HepG2 (cell line): Measurements from ENCODE around the gene PGGT1B. TPM values are rescaled to one million over a fixed set of nuclear protein-coding genes. Genes with fewer than 3 reads are reported as not detected.

Experiments used
- ATAC-seq: fragments of 200-7000 bp; cut with Tn5 transposase; 3 replicates; pipeline ENCODE4 v1.9.1; 2020; ENCODE audit warnings: mild to moderate bottlenecking, moderate library complexity
- BruUV-seq: library from RNA; stranded (reverse); fragments of 400-500 nt; replicated peaks from 2 replicates; lab custom pipeline; 2021; lab: Mats Ljungman, UMichigan
- CTCF ChIA-PET: fragments of 300-600 bp; formaldehyde crosslinking; extraction: SDS; loops from one replicate; lab custom pipeline; 2021; ENCODE audit warnings: low total read pairs, inconsistent platforms, low intra/inter-chr PET ratio; lab: Yijun Ruan, JAX
- POLR2A ChIA-PET: fragments of 350-600 bp; sonication (Branson Sonifier 250); formaldehyde crosslinking; loops from one replicate; lab custom pipeline; 2020; ENCODE audit warnings: antibody characterized with exemption, inconsistent platforms; lab: Yijun Ruan, JAX
- DNase-seq: peaks from one replicate; pipeline ENCODE4 v3.0.0-alpha.2; 2015; ENCODE audit warnings: low spot score
- FAIRE-seq: peaks from 3 replicates; lab custom pipeline; 2011; peaks lifted over from hg19 to GRCh38; lab: Jason Lieb, UNC
- H2AFZ ChIP-seq: one replicate; pipeline ENCODE4 v1.6.1; 2011; ENCODE audit warnings: low read length, inconsistent platforms
- H3K27ac ChIP-seq: fragments of 300-600 bp; 3 replicates; pipeline ENCODE4 v1.8.0; 2011; ENCODE audit warnings: mixed run types, mild to moderate bottlenecking, mixed read lengths, low read length, inconsistent platforms; ENCODE audit not compliant: insufficient read depth; ENCODE audit errors: extremely low read length
- H3K27me3 ChIP-seq, 2 experiments: fragments of 200-600 bp in 1 of 2; 2 replicates in 1 of 2; 3 replicates in 1 of 2; pipeline versions ENCODE4 v1.6.0 to v1.8.0; 2011; ENCODE audit warnings: low read length in 2 of 2, mild to moderate bottlenecking in 2 of 2, moderate library complexity in 2 of 2, inconsistent platforms in 1 of 2; ENCODE audit not compliant: insufficient read depth in 2 of 2, control insufficient read depth in 1 of 2
- H3K36me3 ChIP-seq, 2 experiments: fragments of 200-600 bp in 1 of 2; replicated peaks in 1 of 2; 2 replicates in 1 of 2; 3 replicates in 1 of 2; pipeline versions ENCODE4 v1.5.1 to v1.8.0; 2011; ENCODE audit warnings: low read length in 2 of 2, inconsistent platforms in 1 of 2; ENCODE audit not compliant: insufficient read depth in 2 of 2, control insufficient read depth in 1 of 2
- H3K4me1 ChIP-seq: 2 replicates; pipeline ENCODE4 v1.5.1; 2012; ENCODE audit warnings: low read length, inconsistent platforms; ENCODE audit not compliant: insufficient read depth
- H3K4me2 ChIP-seq: 2 replicates; pipeline ENCODE4 v1.6.0; 2011; ENCODE audit warnings: low read depth, low read length, inconsistent platforms
- H3K4me3 ChIP-seq, 3 experiments: fragments of 200-600 bp in 1 of 3; sonication (generic), shearing (Covaris generic) in 1 of 3; replicated peaks in 1 of 3; 2 replicates each; pipeline ENCODE4 v1.5.1; 2011 to 2016; ENCODE audit warnings: low read length in 3 of 3, inconsistent platforms in 2 of 3, low read depth in 2 of 3, mild to moderate bottlenecking in 2 of 3, control low read depth in 1 of 3, mixed read lengths in 1 of 3; ENCODE audit not compliant: insufficient read depth in 1 of 3
- H3K79me2 ChIP-seq: one replicate; pipeline ENCODE4 v1.6.1; 2011; ENCODE audit warnings: low read length, inconsistent platforms; ENCODE audit not compliant: insufficient read depth
- H3K9ac ChIP-seq: 2 replicates; pipeline ENCODE4 v1.6.0; 2011; ENCODE audit warnings: mild to moderate bottlenecking, low read depth, low read length, inconsistent platforms; ENCODE audit not compliant: insufficient read depth
- H3K9me3 ChIP-seq: 2 replicates; pipeline ENCODE4 v1.5.1; 2012; ENCODE audit warnings: mild to moderate bottlenecking, low read length
- H4K20me1 ChIP-seq: 2 replicates; pipeline ENCODE4 v1.6.0; 2011; ENCODE audit warnings: inconsistent platforms, mild to moderate bottlenecking, low read length, moderate library complexity; ENCODE audit not compliant: insufficient read depth
- RBAK ChIP-seq: sonication (generic); formaldehyde crosslinking; IDR thresholded peaks from 2 replicates; pipeline ENCODE4 v1.5.1; 2020; ENCODE audit warnings: mild to moderate bottlenecking, missing genetic modification reagents
- SIX1 ChIP-seq: sonication (generic); formaldehyde crosslinking; IDR thresholded peaks from 2 replicates; pipeline ENCODE4 v1.4.0; 2020; ENCODE audit warnings: missing genetic modification reagents, borderline replicate concordance
- SMC3 ChIP-seq: IDR thresholded peaks from 2 replicates; pipeline ENCODE4 v1.6.1; 2011; ENCODE audit warnings: low read length, improper control_type of control experiment
- ZNF326 ChIP-seq: sonication (generic); formaldehyde crosslinking; IDR thresholded peaks from 2 replicates; pipeline ENCODE4 v1.4.0; 2020; ENCODE audit warnings: missing genetic modification reagents, borderline replicate concordance
- ZNF382 ChIP-seq: sonication (generic); formaldehyde crosslinking; IDR thresholded peaks from 2 replicates; pipeline ENCODE4 v1.5.0; 2020; ENCODE audit warnings: missing genetic modification reagents, mild to moderate bottlenecking, borderline replicate concordance
- ZNF816 ChIP-seq: sonication (generic); formaldehyde crosslinking; IDR thresholded peaks from 2 replicates; pipeline ENCODE4 v1.8.0; 2022; ENCODE audit warnings: missing genetic modification reagents, mild to moderate bottlenecking, borderline replicate concordance
- WGBS: methylation state at CpG from one replicate; pipeline ENCODE4 v1.1.6; 2017; ENCODE audit warnings: low lambda C conversion rate; 5-methylcytosine and 5-hydroxymethylcytosine counted together
- in situ Hi-C: cut with HindIII; loops from 2 replicates; pipeline ENCODE4 v1.10.0; 2017; ENCODE audit warnings: low pct_unique_long_range_greater_than_20kb; ENCODE audit not compliant: extremely low pct_ligation_motif_present
- intact Hi-C: fragments of 100-400 bp; cut with micrococcal nuclease; formaldehyde crosslinking; loops from one replicate; pipeline ENCODE4 v1.10.0; 2022; ENCODE audit not compliant: unreplicated experiment
- polyA plus RNA-seq, 8 experiments: library from polyadenylated mRNA; depleted of rRNA in 3 of 8; stranded (reverse) in 7 of 8; unstranded in 1 of 8; fragments of >200 nt; fragmentation: Illumina TruSeq in 4 of 8; extraction: Trizol in 4 of 8; gene quantifications; 2 replicates each; pipeline versions ENCODE4 v1.2.1 to v1.2.3, GENCODE V29; 2011 to 2016; ENCODE audit warnings: low read depth in 4 of 8, missing spikeins in 1 of 8, mixed read lengths in 1 of 8; ENCODE audit not compliant: insufficient read depth in 1 of 8
- total RNA-seq, 5 experiments: library from RNA; depleted of rRNA; stranded (reverse); fragments of >200 nt; fragmentation: Illumina TruSeq; extraction: Trizol; gene quantifications; 2 replicates each; pipeline ENCODE4 v1.2.3, GENCODE V29; 2016; ENCODE audit warnings: low read depth in 1 of 5
- TF ChIP-seq, protein P1 (sequence below): sonication (generic); formaldehyde crosslinking; IDR thresholded peaks from 2 replicates; pipeline ENCODE4 v1.5.0; 2020; ENCODE audit warnings: mild to moderate bottlenecking, missing genetic modification reagents, borderline replicate concordance
- TF ChIP-seq, protein P2 (sequence below): sonication (generic); formaldehyde crosslinking; IDR thresholded peaks from 2 replicates; pipeline ENCODE4 v1.8.0; 2022; ENCODE audit warnings: mild to moderate bottlenecking, missing genetic modification reagents

PGGT1B gene
- total and polyA plus RNA-seq, 2 of the 13 experiments (the other 11 are each of a cell fraction or from before 2014, with no cell fraction given), result 2.4 to 42.7 TPM

GRCh38 chr5:115298811-115299210 lies 36.1 kb upstream of the PGGT1B start:
- TF ChIP-seq, protein P1, sequence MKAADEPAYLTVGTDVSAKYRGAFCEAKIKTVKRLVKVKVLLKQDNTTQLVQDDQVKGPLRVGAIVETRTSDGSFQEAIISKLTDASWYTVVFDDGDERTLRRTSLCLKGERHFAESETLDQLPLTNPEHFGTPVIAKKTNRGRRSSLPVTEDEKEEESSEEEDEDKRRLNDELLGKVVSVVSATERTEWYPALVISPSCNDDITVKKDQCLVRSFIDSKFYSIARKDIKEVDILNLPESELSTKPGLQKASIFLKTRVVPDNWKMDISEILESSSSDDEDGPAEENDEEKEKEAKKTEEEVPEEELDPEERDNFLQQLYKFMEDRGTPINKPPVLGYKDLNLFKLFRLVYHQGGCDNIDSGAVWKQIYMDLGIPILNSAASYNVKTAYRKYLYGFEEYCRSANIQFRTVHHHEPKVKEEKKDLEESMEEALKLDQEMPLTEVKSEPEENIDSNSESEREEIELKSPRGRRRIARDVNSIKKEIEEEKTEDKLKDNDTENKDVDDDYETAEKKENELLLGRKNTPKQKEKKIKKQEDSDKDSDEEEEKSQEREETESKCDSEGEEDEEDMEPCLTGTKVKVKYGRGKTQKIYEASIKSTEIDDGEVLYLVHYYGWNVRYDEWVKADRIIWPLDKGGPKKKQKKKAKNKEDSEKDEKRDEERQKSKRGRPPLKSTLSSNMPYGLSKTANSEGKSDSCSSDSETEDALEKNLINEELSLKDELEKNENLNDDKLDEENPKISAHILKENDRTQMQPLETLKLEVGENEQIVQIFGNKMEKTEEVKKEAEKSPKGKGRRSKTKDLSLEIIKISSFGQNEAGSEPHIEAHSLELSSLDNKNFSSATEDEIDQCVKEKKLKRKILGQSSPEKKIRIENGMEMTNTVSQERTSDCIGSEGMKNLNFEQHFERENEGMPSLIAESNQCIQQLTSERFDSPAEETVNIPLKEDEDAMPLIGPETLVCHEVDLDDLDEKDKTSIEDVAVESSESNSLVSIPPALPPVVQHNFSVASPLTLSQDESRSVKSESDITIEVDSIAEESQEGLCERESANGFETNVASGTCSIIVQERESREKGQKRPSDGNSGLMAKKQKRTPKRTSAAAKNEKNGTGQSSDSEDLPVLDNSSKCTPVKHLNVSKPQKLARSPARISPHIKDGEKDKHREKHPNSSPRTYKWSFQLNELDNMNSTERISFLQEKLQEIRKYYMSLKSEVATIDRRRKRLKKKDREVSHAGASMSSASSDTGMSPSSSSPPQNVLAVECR (CRISPR knock-in tag), result no peak
- TF ChIP-seq ZNF816 (no peak), SIX1 (CRISPR knock-in tag) (no peak), ZNF382 (CRISPR knock-in tag) (no peak), SMC3 (no peak), ZNF326 (no peak), RBAK (CRISPR knock-in tag) (no peak)
- TF ChIP-seq, protein P2, sequence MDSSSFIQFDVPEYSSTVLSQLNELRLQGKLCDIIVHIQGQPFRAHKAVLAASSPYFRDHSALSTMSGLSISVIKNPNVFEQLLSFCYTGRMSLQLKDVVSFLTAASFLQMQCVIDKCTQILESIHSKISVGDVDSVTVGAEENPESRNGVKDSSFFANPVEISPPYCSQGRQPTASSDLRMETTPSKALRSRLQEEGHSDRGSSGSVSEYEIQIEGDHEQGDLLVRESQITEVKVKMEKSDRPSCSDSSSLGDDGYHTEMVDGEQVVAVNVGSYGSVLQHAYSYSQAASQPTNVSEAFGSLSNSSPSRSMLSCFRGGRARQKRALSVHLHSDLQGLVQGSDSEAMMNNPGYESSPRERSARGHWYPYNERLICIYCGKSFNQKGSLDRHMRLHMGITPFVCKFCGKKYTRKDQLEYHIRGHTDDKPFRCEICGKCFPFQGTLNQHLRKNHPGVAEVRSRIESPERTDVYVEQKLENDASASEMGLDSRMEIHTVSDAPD (CRISPR knock-in tag), result no peak
- POLR2A ChIA-PET, result no interaction called here
- H3K27me3 ChIP-seq, result no peaks in the 10 kb centered on the region
- H3K79me2 ChIP-seq, result no peaks in the 10 kb centered on the region
- WGBS, result 0% methylated on average over 1 of the region's 1 CpG
- no peak overlapping the region for H3K4me3 ChIP-seq
- H3K4me1 ChIP-seq, result peaks cover 14% of the 10 kb centered on the region
- no peaks in the 10 kb centered on the region for H3K9me3 ChIP-seq
- H3K9ac ChIP-seq, result no peak overlapping the region
- intact Hi-C loops (loop anchor here (10.0 kb wide), 1 partner anchor 536 kb away; no protein-coding TSS in a partner anchor), in situ Hi-C loops (no loop called here)
- H4K20me1 ChIP-seq, result 0 out of 2 replicates have a peak, but pooled peaks cover 3% of the 10 kb centered on the region
- H2AFZ ChIP-seq, result no peak overlapping the region
- BruUV-seq, result no TSS peak
- ATAC-seq, result no peak
- no peak for FAIRE-seq
- no peak overlapping the region for H3K27ac ChIP-seq
- no peaks in the 10 kb centered on the region for H3K36me3 ChIP-seq
- CTCF ChIA-PET, result no interaction called here
- no peak overlapping the region for H3K4me2 ChIP-seq
- DNase-seq, result no peak
